GM10847 (cell line): ENCODE results near the gene IRX6.

ENCODE experiments used
- POLR2A ChIP-seq: IDR thresholded peaks from 2 replicates; pipeline ENCODE4 v1.6.1; 2011; ENCODE audit not compliant: insufficient read length; ENCODE audit errors: extremely low read depth

The IRX6 gene

GRCh38 chr16:55323637-55324271, at the start of gene IRX6:
Gene IRX6 (plus strand): TSS chr16:55324203. CDS start chr16:55325092, 889 bp downstream.
- no peak for TF ChIP-seq POLR2A

GRCh38 chr16:55274391-55274790, 49.6 kb upstream of the IRX6 start:
- TF ChIP-seq POLR2A: no peak

- no peak for TF ChIP-seq POLR2A
Measured at GRCh38 chr16:55275167-55275566, 48.8 kb upstream of the IRX6 start.

GRCh38 chr16:55275869-55276268, 48.1 kb upstream of the IRX6 start:
- no peak for TF ChIP-seq POLR2A

- TF ChIP-seq POLR2A: no peak
Measured at GRCh38 chr16:55277536-55277935, 46.5 kb upstream of the IRX6 start.

GRCh38 chr16:55279598-55279997, 44.4 kb upstream of the IRX6 start:
- no peak for TF ChIP-seq POLR2A

- TF ChIP-seq POLR2A: no peak
Measured at GRCh38 chr16:55280587-55280986, 43.4 kb upstream of the IRX6 start.

- TF ChIP-seq POLR2A: no peak
Measured at GRCh38 chr16:55282441-55282840, 41.6 kb upstream of the IRX6 start.

GRCh38 chr16:55283812-55284717, 39.9 kb upstream of the IRX6 start:
- no peak for TF ChIP-seq POLR2A

- TF ChIP-seq POLR2A: no peak
Measured at GRCh38 chr16:55284718-55285099, 39.3 kb upstream of the IRX6 start.

GRCh38 chr16:55285586-55285985, 38.4 kb upstream of the IRX6 start:
- no peak for TF ChIP-seq POLR2A

GRCh38 chr16:55289353-55289752, 34.6 kb upstream of the IRX6 start:
- TF ChIP-seq POLR2A: no peak

- TF ChIP-seq POLR2A: no peak
Measured at GRCh38 chr16:55291847-55292246, 32.2 kb upstream of the IRX6 start.

- no peak for TF ChIP-seq POLR2A
Measured at GRCh38 chr16:55292491-55292890, 31.5 kb upstream of the IRX6 start.

- no peak for TF ChIP-seq POLR2A
Measured at GRCh38 chr16:55294129-55294528, 29.9 kb upstream of the IRX6 start.

GRCh38 chr16:55294931-55295342, 29.1 kb upstream of the IRX6 start:
- TF ChIP-seq POLR2A: no peak
